ACC112 (cell line): ENCODE data around the gene ZNF675.
"Not testable (repeated sequence)": the region's sequence is repeated elsewhere in the genome, so short reads cannot be mapped to it uniquely, and the experiment has no call there.

Source experiments
- H2AFZ ChIP-seq: fragments of 200-600 bp; sonication (generic); one replicate; pipeline ENCODE4 v1.6.0; 2017; ENCODE audit warnings: antibody characterized with exemption, low read length; ENCODE audit not compliant: unreplicated experiment
- H3K27ac ChIP-seq: fragments of 200-600 bp; sonication (generic); 2 replicates; pipeline ENCODE4 v1.5.1; 2014; ENCODE audit warnings: low read depth, mild to moderate bottlenecking, antibody characterized with exemption, low read length, moderate library complexity
- H3K27me3 ChIP-seq: fragments of 200-600 bp; sonication (generic); 2 replicates; pipeline ENCODE4 v1.6.1; 2014; ENCODE audit warnings: mild to moderate bottlenecking, antibody characterized with exemption, low read length, moderate library complexity, mixed read lengths; ENCODE audit not compliant: insufficient read depth
- H3K36me3 ChIP-seq: fragments of 200-600 bp; sonication (generic); 2 replicates; pipeline ENCODE4 v1.6.1; 2016; ENCODE audit warnings: mild to moderate bottlenecking, antibody characterized with exemption, low read length, moderate library complexity, mixed read lengths; ENCODE audit not compliant: insufficient read depth
- H3K4me1 ChIP-seq: fragments of 200-600 bp; sonication (generic); one replicate; pipeline ENCODE4 v1.6.1; 2016; ENCODE audit warnings: low read length, mixed read lengths; ENCODE audit not compliant: insufficient read depth, unreplicated experiment, control insufficient read depth
- H3K4me3 ChIP-seq: fragments of 200-600 bp; sonication (generic); 2 replicates; pipeline ENCODE4 v1.5.1; 2014; ENCODE audit warnings: mild to moderate bottlenecking, low read depth, low read length
- H3K79me2 ChIP-seq: fragments of 200-600 bp; sonication (generic); one replicate; pipeline ENCODE4 v1.6.0; 2016; ENCODE audit warnings: low read length; ENCODE audit not compliant: control insufficient read depth, unreplicated experiment, insufficient read depth

Gene ZNF675

GRCh38 chr19:23673132-23673531 is 13.9 kb downstream of the ZNF675 start:
- no peaks in the 10 kb centered on the region for H3K4me1 ChIP-seq
- peaks cover 5% of the 10 kb centered on the region; the same call in 1 of the 2 replicates for H3K36me3 ChIP-seq
- no peaks in the 10 kb centered on the region for H3K27me3 ChIP-seq
- H2AFZ ChIP-seq, result no peak overlapping the region
- H3K79me2 ChIP-seq, result peaks cover 68% of the 10 kb centered on the region
- H3K4me3 ChIP-seq, result no peak overlapping the region
- H3K27ac ChIP-seq, result no peak overlapping the region

GRCh38 chr19:23668606-23669005 is 18.4 kb downstream of the ZNF675 start:
- not testable (repeated sequence) for H3K36me3 ChIP-seq, H3K4me3 ChIP-seq, H2AFZ ChIP-seq, H3K27ac ChIP-seq, H3K4me1 ChIP-seq, H3K27me3 ChIP-seq
- peaks cover 58% of the 10 kb centered on the region for H3K79me2 ChIP-seq

- no peak overlapping the region for H2AFZ ChIP-seq
- H3K36me3 ChIP-seq, result peaks cover 11% of the 10 kb centered on the region
- no peaks in the 10 kb centered on the region for H3K27me3 ChIP-seq
- H3K4me3 ChIP-seq, result no peak overlapping the region
- no peak overlapping the region for H3K27ac ChIP-seq
- H3K79me2 ChIP-seq, result peaks cover 34% of the 10 kb centered on the region
- no peaks in the 10 kb centered on the region for H3K4me1 ChIP-seq
These were observed 21.2 kb downstream of the ZNF675 start for GRCh38 chr19:23665651-23666410.

DNA sequence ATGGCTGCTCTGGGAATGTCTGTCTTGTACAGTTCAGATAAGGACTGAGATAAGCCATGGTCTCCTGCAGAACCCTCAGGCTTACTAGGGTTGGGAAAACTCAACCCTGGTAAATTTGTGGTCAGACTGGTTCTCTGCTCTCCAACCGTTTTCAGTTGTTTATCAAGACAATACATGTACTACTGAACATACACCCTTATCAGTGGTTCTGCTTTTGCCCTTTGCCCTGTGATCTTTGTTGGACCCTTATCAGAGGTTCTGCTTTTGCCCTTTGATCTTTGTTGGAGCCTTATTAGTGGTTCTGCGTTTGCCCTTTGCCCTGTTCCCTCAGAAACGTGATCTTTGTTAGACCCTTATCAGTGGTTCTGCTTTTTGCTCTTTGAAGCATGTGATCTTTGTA is 37.2 kb downstream of the ZNF675 start:
- H3K27ac ChIP-seq, H2AFZ ChIP-seq, H3K4me1 ChIP-seq, H3K27me3 ChIP-seq, H3K79me2 ChIP-seq, H3K4me3 ChIP-seq: not testable (repeated sequence)
- peaks cover 20% of the 10 kb centered on the region for H3K36me3 ChIP-seq
